Mesodermal cell (in vitro differentiated cells): ENCODE results near the gene CRYBA4.
"Not testable (repeated sequence)": the region's sequence is repeated elsewhere in the genome, so short reads cannot be mapped to it uniquely, and the experiment has no call there.

Source experiments
- H3K27ac ChIP-seq: 2 replicates; pipeline ENCODE4 v1.7.0; 2013; ENCODE audit warnings: mild to moderate bottlenecking, low read depth, low read length, moderate library complexity; ENCODE audit not compliant: severe bottlenecking
- H3K36me3 ChIP-seq: 2 replicates; pipeline ENCODE4 v1.7.1; 2013; ENCODE audit warnings: mild to moderate bottlenecking, low read length, moderate library complexity; ENCODE audit not compliant: control insufficient read depth, insufficient read depth
- H3K4me1 ChIP-seq: one replicate; pipeline ENCODE4 v1.7.1; 2013; ENCODE audit warnings: mild to moderate bottlenecking, low read length; ENCODE audit not compliant: insufficient read depth, control insufficient read depth, poor library complexity, severe bottlenecking
- H3K4me3 ChIP-seq: 2 replicates; pipeline ENCODE4 v1.7.0; 2013; ENCODE audit warnings: low read length, control low read depth, mild to moderate bottlenecking; ENCODE audit not compliant: insufficient read depth, poor library complexity, severe bottlenecking; ENCODE audit errors: extremely low read depth
- H3K9me3 ChIP-seq: 2 replicates; pipeline ENCODE4 v1.7.1; 2013; ENCODE audit warnings: mild to moderate bottlenecking, low read length, moderate library complexity; ENCODE audit not compliant: control insufficient read depth
- WGBS, 2 experiments: methylation state at CpG; one replicate each; pipeline ENCODE4 v1.1.5; 2013; ENCODE audit warnings: missing lambda C conversion rate in 2 of 2; ENCODE audit not compliant: insufficient coverage in 2 of 2; 5-methylcytosine and 5-hydroxymethylcytosine counted together

Gene CRYBA4

GRCh38 chr22:26613753-26614152 lies 8.0 kb upstream of the CRYBA4 start:
- 12 to 18% methylated on average over 6 to 7 of the region's 10 CpGs for WGBS, 2 experiments
- not testable (repeated sequence) for H3K27ac ChIP-seq

GRCh38 chr22:26614322-26614721 lies 7.4 kb upstream of the CRYBA4 start:
- 33 to 35% methylated on average over 8 of the region's 14 CpGs for WGBS, 2 experiments
- no peak overlapping the region for H3K4me3 ChIP-seq
- no peaks in the 10 kb centered on the region for H3K36me3 ChIP-seq
- H3K27ac ChIP-seq, result no peak overlapping the region
- H3K9me3 ChIP-seq, result no peaks in the 10 kb centered on the region
- peaks cover 22% of the 10 kb centered on the region for H3K4me1 ChIP-seq

More at GRCh38 chr22:26613753-26614152, 8.0 kb upstream of the CRYBA4 start:
- peaks cover 22% of the 10 kb centered on the region for H3K4me1 ChIP-seq
- H3K36me3 ChIP-seq, H3K9me3 ChIP-seq, H3K4me3 ChIP-seq: not testable (repeated sequence)

DNA sequence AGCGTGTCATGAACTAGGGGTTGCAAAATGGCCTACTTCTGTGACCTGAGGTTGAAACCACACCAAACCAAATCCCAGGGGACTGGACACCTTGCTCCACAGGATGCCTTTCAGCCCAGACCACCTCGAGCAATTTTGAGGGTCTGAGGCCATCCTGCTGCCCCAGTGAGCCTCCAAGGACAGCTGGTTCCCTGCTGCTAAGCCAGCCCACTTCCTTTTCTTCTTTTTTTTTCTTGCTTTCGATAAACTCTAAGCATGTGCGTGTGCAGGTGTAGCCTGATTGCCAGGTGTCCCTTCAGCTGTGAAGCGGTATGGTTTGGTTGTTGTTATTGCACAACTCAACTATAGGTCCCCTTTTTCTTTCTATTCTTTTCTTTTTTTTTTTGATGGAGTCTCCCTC lies 6.6 kb upstream of the CRYBA4 start:
- no peak overlapping the region for H3K27ac ChIP-seq

DNA sequence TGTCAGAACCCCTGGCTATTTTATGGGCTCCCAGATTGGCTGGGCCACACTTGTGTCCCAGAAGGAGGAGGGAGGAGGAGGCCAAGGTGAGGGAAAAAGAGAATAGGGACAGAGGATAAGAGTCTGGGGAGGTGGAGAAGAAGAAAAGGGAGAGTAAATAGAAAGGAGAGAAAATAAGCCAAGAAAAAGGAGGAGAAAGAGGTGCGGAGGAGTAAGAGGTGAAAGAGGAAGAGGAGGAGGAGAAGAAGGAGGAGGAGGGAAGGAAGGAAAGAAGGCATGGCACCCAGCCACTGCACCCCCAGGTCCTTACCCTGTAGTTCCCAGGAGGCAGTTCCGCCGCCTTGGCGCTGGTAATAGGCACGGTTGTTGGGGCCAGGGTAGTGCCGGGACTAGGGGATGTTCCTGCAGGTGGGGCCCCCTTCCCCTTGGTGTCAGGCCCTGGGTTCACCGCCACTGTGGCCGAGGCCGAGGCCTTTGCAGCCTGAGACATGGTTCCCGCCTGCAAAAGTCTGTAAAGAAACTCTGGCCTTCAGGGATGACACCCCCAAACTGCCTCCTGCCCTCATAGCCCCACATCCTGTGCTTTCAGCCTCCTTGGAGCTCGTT lies 5.8 kb upstream of the CRYBA4 start:
- H3K27ac ChIP-seq, result no peak overlapping the region
- H3K36me3 ChIP-seq, result no peaks in the 10 kb centered on the region
- H3K4me3 ChIP-seq, result no peak overlapping the region
- WGBS, 2 experiments, result 87 to 91% methylated on average over 10 of the region's 11 CpGs
- H3K9me3 ChIP-seq, result no peaks in the 10 kb centered on the region
- peaks cover 22% of the 10 kb centered on the region for H3K4me1 ChIP-seq

More for the DNA sequence above, 6.6 kb upstream of the CRYBA4 start:
- H3K9me3 ChIP-seq, result no peaks in the 10 kb centered on the region
- no peak overlapping the region for H3K4me3 ChIP-seq
- no peaks in the 10 kb centered on the region for H3K36me3 ChIP-seq
- 50 to 53% methylated on average over 2 of the region's 5 CpGs for WGBS, 2 experiments
- peaks cover 22% of the 10 kb centered on the region for H3K4me1 ChIP-seq

DNA sequence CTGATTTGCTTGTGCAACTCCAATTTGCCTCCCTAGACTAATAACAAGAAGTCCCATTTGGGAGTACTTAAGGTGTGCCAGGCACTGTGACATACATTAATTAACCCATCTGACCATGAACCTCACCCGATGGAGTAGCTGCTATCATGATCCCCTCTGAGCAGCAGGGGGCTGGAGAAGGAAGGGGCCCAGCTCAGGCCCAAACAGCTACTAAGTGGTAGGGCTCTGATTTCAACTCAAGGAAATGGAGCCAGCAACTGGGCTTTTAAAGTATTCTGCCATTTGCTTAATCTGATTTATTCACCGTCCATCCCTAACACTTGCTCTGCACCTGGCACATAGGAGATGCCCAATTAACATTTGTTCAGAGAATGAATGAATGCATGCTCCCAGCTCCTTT lies 5.1 kb upstream of the CRYBA4 start:
- no peak overlapping the region for H3K27ac ChIP-seq

GRCh38 chr22:26617271-26618199 lies 4.2 kb upstream of the CRYBA4 start, which contains the start of gene CRYBB1:
Gene CRYBB1 (minus strand): TSS chr22:26618027. CDS start chr22:26616319, 1,708 bp downstream.
- Histone ChIP-seq H3K4me1 (peaks cover 22% of the 10 kb centered on the region), H3K27ac (peak within 1 kb of the TSS; percentile 31), H3K9me3 (no peaks in the 10 kb centered on the region), H3K36me3 (no peaks in the 10 kb centered on the region), H3K4me3 (no peak within 1 kb of the TSS)
- WGBS, 2 experiments, result 43 to 64% methylated on average over 4 to 5 of the region's 7 CpGs

More for the DNA sequence above, 5.1 kb upstream of the CRYBA4 start:
- Histone ChIP-seq H3K4me3 (no peak overlapping the region), H3K4me1 (peaks cover 22% of the 10 kb centered on the region), H3K36me3 (no peaks in the 10 kb centered on the region), H3K9me3 (no peaks in the 10 kb centered on the region)
- WGBS, 2 experiments, result 20% methylated on average over 1 of the region's 2 CpGs; no CpG with 5 or more reads in 1 of the 2 experiments

GRCh38 chr22:26618455-26618854 lies 3.3 kb upstream of the CRYBA4 start:
- Histone ChIP-seq H3K9me3 (no peaks in the 10 kb centered on the region), H3K27ac (no peak overlapping the region), H3K4me3 (no peak overlapping the region), H3K36me3 (no peaks in the 10 kb centered on the region), H3K4me1 (peaks cover 22% of the 10 kb centered on the region)
- 94 to 100% methylated on average over 3 to 5 of the region's 8 CpGs for WGBS, 2 experiments

- no peak overlapping the region for H3K27ac ChIP-seq
- H3K9me3 ChIP-seq, result no peaks in the 10 kb centered on the region
- WGBS, 2 experiments, result 80 to 90% methylated on average over 2 to 3 of the region's 6 CpGs
- H3K4me1 ChIP-seq, result peaks cover 22% of the 10 kb centered on the region
- H3K4me3 ChIP-seq, result no peak overlapping the region
- H3K36me3 ChIP-seq, result no peaks in the 10 kb centered on the region
Measured at GRCh38 chr22:26619510-26619909, 2.3 kb upstream of the CRYBA4 start.

DNA sequence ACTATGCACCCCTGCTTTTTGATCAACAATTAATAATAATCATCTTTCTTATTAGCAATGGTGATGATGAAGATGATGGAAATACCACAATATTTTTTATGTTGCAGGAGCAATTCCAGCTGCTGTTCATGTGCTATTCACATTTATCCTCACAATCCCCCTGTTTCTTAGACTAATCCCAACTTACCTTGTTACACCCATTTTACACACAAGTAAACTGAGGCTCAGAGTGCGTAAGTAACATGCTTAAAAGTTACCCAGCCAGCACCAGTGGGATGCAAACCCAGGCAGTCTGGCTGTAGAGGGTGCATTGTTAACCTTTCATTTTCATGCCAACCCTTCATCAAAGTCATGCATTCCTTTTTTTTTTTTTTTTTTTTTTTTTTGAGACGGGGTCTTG lies 1.6 kb upstream of the CRYBA4 start:
- Histone ChIP-seq H3K9me3 (no peaks in the 10 kb centered on the region), H3K4me3 (no peak overlapping the region), H3K36me3 (no peaks in the 10 kb centered on the region), H3K27ac (no peak overlapping the region), H3K4me1 (peaks cover 22% of the 10 kb centered on the region)
- 80 to 100% methylated on average over 1 of the region's 2 CpGs for WGBS, 2 experiments

DNA sequence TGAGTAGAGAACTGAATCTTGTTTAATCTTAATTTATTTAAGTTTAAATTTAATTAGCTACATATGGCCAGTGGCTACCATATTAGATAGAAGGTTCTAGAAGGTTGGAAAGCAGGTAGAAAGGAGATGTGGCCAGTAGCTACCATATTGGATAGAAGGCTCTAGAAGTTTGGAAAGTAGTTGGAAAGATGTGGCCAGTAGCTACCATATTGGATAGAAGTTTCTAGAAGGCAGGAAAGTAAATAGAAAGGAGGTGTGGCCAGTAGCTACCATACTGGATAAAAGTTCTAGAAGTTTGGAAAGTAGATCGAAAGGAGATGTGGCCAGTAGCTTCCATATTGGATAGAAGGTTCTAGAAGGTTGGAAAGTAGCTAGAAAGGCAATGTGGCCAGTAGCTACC lies 2.2 kb downstream of the CRYBA4 start:
- WGBS, 2 experiments, result 78 to 95% methylated on average over 1 of the region's 1 CpG
- Histone ChIP-seq H3K36me3 (no peaks in the 10 kb centered on the region), H3K4me1 (no peaks in the 10 kb centered on the region), H3K9me3 (no peaks in the 10 kb centered on the region), H3K27ac (no peak overlapping the region), H3K4me3 (no peak overlapping the region)

DNA sequence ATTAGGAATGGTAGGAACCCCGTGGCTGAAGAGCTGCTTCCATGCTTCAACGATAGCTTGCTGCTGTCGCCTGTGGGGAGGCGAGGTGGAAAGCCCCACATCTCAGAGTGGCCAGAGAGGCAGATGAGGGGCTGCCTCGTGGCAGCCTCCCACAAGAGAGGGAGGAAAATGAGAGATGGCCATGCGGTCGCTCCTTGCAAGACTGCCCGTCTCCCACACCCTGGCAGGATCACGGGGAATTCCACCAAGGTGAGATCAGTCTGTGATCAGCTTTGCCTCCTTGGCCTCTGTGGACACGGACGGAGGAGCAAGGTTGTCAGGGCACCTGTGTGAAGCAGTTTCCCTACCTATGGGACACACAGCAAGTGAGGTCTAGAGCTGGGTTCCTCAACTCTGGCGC lies 3.0 kb downstream of the CRYBA4 start:
- 95% methylated on average over 12 of the region's 12 CpGs for WGBS, 2 experiments
- Histone ChIP-seq H3K9me3 (no peaks in the 10 kb centered on the region), H3K4me3 (no peak overlapping the region), H3K4me1 (no peaks in the 10 kb centered on the region), H3K36me3 (no peaks in the 10 kb centered on the region), H3K27ac (no peak overlapping the region)
